WERI-Rb-1 (cell line): Measurements from ENCODE around the gene OSR1.

ENCODE experiments used
- DNase-seq: peaks from one replicate; pipeline ENCODE4 v3.0.0-alpha.2; 2020
- H3K27ac ChIP-seq: fragments of 250-450 bp; sonication (Bioruptor Pico); 2 replicates; pipeline ENCODE4 v1.5.1; 2020; ENCODE audit warnings: mild to moderate bottlenecking, moderate library complexity
- H3K27me3 ChIP-seq: fragments of 250-450 bp; sonication (Bioruptor Pico); 2 replicates; pipeline ENCODE4 v1.5.1; 2021; ENCODE audit warnings: mild to moderate bottlenecking, low read depth, moderate library complexity; ENCODE audit not compliant: insufficient read depth, severe bottlenecking
- H3K36me3 ChIP-seq: fragments of 250-450 bp; sonication (Bioruptor Pico); 2 replicates; pipeline ENCODE4 v1.5.1; 2020; ENCODE audit warnings: mild to moderate bottlenecking, moderate library complexity
- H3K4me3 ChIP-seq: 2 replicates; pipeline ENCODE4 v1.5.1; 2011; ENCODE audit warnings: low read depth, mild to moderate bottlenecking, control low read depth, low read length
- H3K9me3 ChIP-seq: fragments of 250-450 bp; sonication (Bioruptor Pico); 2 replicates; pipeline ENCODE4 v1.5.1; 2021; ENCODE audit warnings: mild to moderate bottlenecking, moderate library complexity; ENCODE audit not compliant: severe bottlenecking
- CTCF ChIP-seq: IDR thresholded peaks from 2 replicates; pipeline ENCODE4 v1.5.1; 2011; ENCODE audit warnings: low read depth, mild to moderate bottlenecking, control low read depth, inconsistent platforms, low read length

OSR1 gene

GRCh38 chr2:19349911-19350677 lies 8.3 kb downstream of the OSR1 start:
- Histone ChIP-seq H3K9me3 (peaks cover 9% of the 10 kb centered on the region), H3K27ac (no peak overlapping the region), H3K4me3 (peak overlapping the region; percentile 27), H3K36me3 (no peaks in the 10 kb centered on the region; the same call in 1 of the 2 replicates), H3K27me3 (peaks cover 66% of the 10 kb centered on the region)
- TF ChIP-seq CTCF = peak; percentile 97
- peak; percentile 84 for DNase-seq

- H3K36me3 ChIP-seq = no peaks in the 10 kb centered on the region; the same call in 1 of the 2 replicates
- H3K9me3 ChIP-seq = peaks cover 8% of the 10 kb centered on the region
- no peak overlapping the region for H3K4me3 ChIP-seq
- no peak for TF ChIP-seq CTCF
- H3K27me3 ChIP-seq = peaks cover 52% of the 10 kb centered on the region
- H3K27ac ChIP-seq = no peak overlapping the region
- no peak for DNase-seq
Observed at GRCh38 chr2:19348692-19349091, 9.7 kb downstream of the OSR1 start.

GRCh38 chr2:19347619-19348562 lies 10.5 kb downstream of the OSR1 start:
- TF ChIP-seq CTCF = no peak
- H3K9me3 ChIP-seq = peaks cover 8% of the 10 kb centered on the region
- H3K36me3 ChIP-seq = no peaks in the 10 kb centered on the region; the same call in 1 of the 2 replicates
- H3K4me3 ChIP-seq = peak overlapping the region; percentile 93
- H3K27ac ChIP-seq = peak overlapping the region; percentile 48
- peak; percentile 97 for DNase-seq
- peaks cover 44% of the 10 kb centered on the region for H3K27me3 ChIP-seq

- H3K27ac ChIP-seq = no peak overlapping the region
- TF ChIP-seq CTCF = no peak
- no peak for DNase-seq
- peaks cover 6% of the 10 kb centered on the region for H3K9me3 ChIP-seq
- H3K27me3 ChIP-seq = peaks cover 38% of the 10 kb centered on the region
- peak overlapping the region; percentile 93 for H3K4me3 ChIP-seq
- H3K36me3 ChIP-seq = no peaks in the 10 kb centered on the region; the same call in 1 of the 2 replicates
Observed at GRCh38 chr2:19346983-19347618, 11.3 kb downstream of the OSR1 start.

GRCh38 chr2:19337742-19338141 lies 20.7 kb downstream of the OSR1 start:
- Histone ChIP-seq H3K36me3 (no peaks in the 10 kb centered on the region), H3K27me3 (peaks cover 70% of the 10 kb centered on the region), H3K4me3 (no peak overlapping the region), H3K9me3 (no peaks in the 10 kb centered on the region), H3K27ac (no peak overlapping the region)
- no peak for TF ChIP-seq CTCF
- no peak for DNase-seq
